GM12891 (cell line): ENCODE measurements around the gene ZDHHC17.

Experiments used
- PAX5 ChIP-seq: IDR thresholded peaks from 2 replicates; pipeline ENCODE4 v1.6.1; 2011; ENCODE audit warnings: low read length, moderate library complexity, mild to moderate bottlenecking; ENCODE audit not compliant: insufficient read depth, severe bottlenecking
- POLR2A ChIP-seq: IDR thresholded peaks from 2 replicates; pipeline ENCODE4 v1.6.1; 2011; ENCODE audit warnings: low read depth, low read length, control low read depth
- POLR2AphosphoS5 ChIP-seq: IDR thresholded peaks from 2 replicates; pipeline ENCODE4 v1.6.1; 2011; ENCODE audit warnings: low read depth, low read length, control low read depth
- TAF1 ChIP-seq: IDR thresholded peaks from 2 replicates; pipeline ENCODE4 v1.6.1; 2011; ENCODE audit warnings: low read depth, low read length, control low read depth

GRCh38 chr12:76883151-76883550, 119.2 kb downstream of the ZDHHC17 start:
- TF ChIP-seq POLR2A: no peak
- TF ChIP-seq PAX5: no peak
- no peak for TF ChIP-seq TAF1
- TF ChIP-seq POLR2AphosphoS5: no peak
